ENCODE results near the gene CFAP54.

Gene CFAP54

GRCh38 chr12:96831346-96831745 lies 342.0 kb downstream of the CFAP54 start:
- FAIRE-seq, result no peak

- no peak for FAIRE-seq
Measured at GRCh38 chr12:96846293-96846692, 356.9 kb downstream of the CFAP54 start.

GRCh38 chr12:96850676-96851075 lies 361.3 kb downstream of the CFAP54 start:
- no peak for FAIRE-seq

GRCh38 chr12:96858162-96858561 lies 368.8 kb downstream of the CFAP54 start:
- FAIRE-seq, result no peak

GRCh38 chr12:96861656-96862055 lies 372.3 kb downstream of the CFAP54 start:
- FAIRE-seq, result no peak

GRCh38 chr12:96862326-96862725 lies 372.9 kb downstream of the CFAP54 start:
- no peak for FAIRE-seq

- FAIRE-seq, result no peak
Measured at GRCh38 chr12:96864335-96864734, 375.0 kb downstream of the CFAP54 start.

GRCh38 chr12:96866801-96867590 lies 377.6 kb downstream of the CFAP54 start:
- FAIRE-seq, result no peak

- FAIRE-seq, result no peak
Measured at GRCh38 chr12:96870946-96871345, 381.6 kb downstream of the CFAP54 start.

GRCh38 chr12:96872961-96873360 lies 383.6 kb downstream of the CFAP54 start:
- FAIRE-seq, result no peak

- no peak for FAIRE-seq
Measured at GRCh38 chr12:96874211-96874610, 384.8 kb downstream of the CFAP54 start.

- FAIRE-seq, result no peak
Measured at GRCh38 chr12:96876966-96877365, 387.6 kb downstream of the CFAP54 start.

- no peak for FAIRE-seq
Measured at GRCh38 chr12:96878704-96879103, 389.3 kb downstream of the CFAP54 start.

- no peak for FAIRE-seq
Measured at GRCh38 chr12:96879301-96879700, 389.9 kb downstream of the CFAP54 start.

- no peak for FAIRE-seq
Measured at GRCh38 chr12:96880220-96880619, 390.8 kb downstream of the CFAP54 start.

- no peak for FAIRE-seq
Measured at GRCh38 chr12:96881608-96882007, 392.2 kb downstream of the CFAP54 start.

- FAIRE-seq, result no peak
Measured at GRCh38 chr12:96882862-96883261, 393.5 kb downstream of the CFAP54 start.

- no peak for FAIRE-seq
Measured at GRCh38 chr12:96883571-96883970, 394.2 kb downstream of the CFAP54 start.

GRCh38 chr12:96886998-96887677 lies 397.8 kb downstream of the CFAP54 start:
- FAIRE-seq, result no peak

- FAIRE-seq, result no peak
Measured at GRCh38 chr12:96889273-96889933, 400.0 kb downstream of the CFAP54 start.

- FAIRE-seq, result no peak
Measured at GRCh38 chr12:96890331-96890730, 401.0 kb downstream of the CFAP54 start.

GRCh38 chr12:96892104-96892503 lies 402.7 kb downstream of the CFAP54 start:
- no peak for FAIRE-seq

- no peak for FAIRE-seq
Measured at GRCh38 chr12:96897421-96897820, 408.0 kb downstream of the CFAP54 start.

GRCh38 chr12:96901175-96901574 lies 411.8 kb downstream of the CFAP54 start:
- no peak for FAIRE-seq
